ENCODE measurements around the gene LDLRAD2.

LDLRAD2 gene

GRCh38 chr1:21814981-21815582 lies 3.0 kb downstream of the LDLRAD2 start:
- no peak for TF ChIP-seq CTCF (conservative IDR thresholded peaks at IDR 0.05)
- no peak overlapping the region for H3K27ac ChIP-seq

- no peak for TF ChIP-seq CTCF (conservative IDR thresholded peaks at IDR 0.05)
- no peak overlapping the region for H3K27ac ChIP-seq
Observed at GRCh38 chr1:21815724-21816321, 3.8 kb downstream of the LDLRAD2 start.

- no peak for TF ChIP-seq CTCF (conservative IDR thresholded peaks at IDR 0.05)
- H3K27ac ChIP-seq: no peak overlapping the region
Observed at GRCh38 chr1:21816602-21817302, 4.7 kb downstream of the LDLRAD2 start.

- H3K27ac ChIP-seq: no peak overlapping the region
- no peak for TF ChIP-seq CTCF (conservative IDR thresholded peaks at IDR 0.05)
Observed at GRCh38 chr1:21818656-21819055, 6.6 kb downstream of the LDLRAD2 start.

- no peak overlapping the region for H3K27ac ChIP-seq
- TF ChIP-seq CTCF (conservative IDR thresholded peaks at IDR 0.05): no peak
Observed at GRCh38 chr1:21820597-21821232, 8.7 kb downstream of the LDLRAD2 start.

GRCh38 chr1:21821385-21822019 lies 9.4 kb downstream of the LDLRAD2 start:
- H3K27ac ChIP-seq: no peak overlapping the region

More at GRCh38 chr1:21821385-21822019, 9.4 kb downstream of the LDLRAD2 start:
- TF ChIP-seq CTCF (conservative IDR thresholded peaks at IDR 0.05): no peak
